ENCODE measurements around the gene CHST2.

DNA sequence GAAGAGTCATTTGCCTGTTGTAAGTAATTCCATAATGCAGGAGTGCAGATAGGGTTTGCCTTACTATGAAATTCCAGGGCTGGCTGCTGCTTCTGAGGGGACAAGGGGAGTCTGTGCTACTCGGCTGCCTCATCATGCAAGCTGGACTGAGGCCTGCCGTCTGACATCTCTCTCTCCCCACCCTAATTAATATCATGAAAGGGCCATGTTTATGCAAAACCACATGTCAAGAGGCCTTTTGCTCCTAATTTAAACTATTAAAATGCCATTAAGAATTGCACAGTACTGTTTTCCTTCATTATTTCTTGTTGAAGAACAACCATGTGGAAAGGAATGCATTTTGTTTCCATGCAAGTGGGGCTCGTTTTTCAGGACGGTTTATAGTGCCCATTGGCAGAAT lies 26.3 kb downstream of the CHST2 start:
- TF ChIP-seq ZBTB21 (CRISPR knock-in tag; IDR thresholded peaks at IDR 0.05; ENCODE audit: borderline replicate concordance) = no peak
- TF ChIP-seq, protein P1, sequence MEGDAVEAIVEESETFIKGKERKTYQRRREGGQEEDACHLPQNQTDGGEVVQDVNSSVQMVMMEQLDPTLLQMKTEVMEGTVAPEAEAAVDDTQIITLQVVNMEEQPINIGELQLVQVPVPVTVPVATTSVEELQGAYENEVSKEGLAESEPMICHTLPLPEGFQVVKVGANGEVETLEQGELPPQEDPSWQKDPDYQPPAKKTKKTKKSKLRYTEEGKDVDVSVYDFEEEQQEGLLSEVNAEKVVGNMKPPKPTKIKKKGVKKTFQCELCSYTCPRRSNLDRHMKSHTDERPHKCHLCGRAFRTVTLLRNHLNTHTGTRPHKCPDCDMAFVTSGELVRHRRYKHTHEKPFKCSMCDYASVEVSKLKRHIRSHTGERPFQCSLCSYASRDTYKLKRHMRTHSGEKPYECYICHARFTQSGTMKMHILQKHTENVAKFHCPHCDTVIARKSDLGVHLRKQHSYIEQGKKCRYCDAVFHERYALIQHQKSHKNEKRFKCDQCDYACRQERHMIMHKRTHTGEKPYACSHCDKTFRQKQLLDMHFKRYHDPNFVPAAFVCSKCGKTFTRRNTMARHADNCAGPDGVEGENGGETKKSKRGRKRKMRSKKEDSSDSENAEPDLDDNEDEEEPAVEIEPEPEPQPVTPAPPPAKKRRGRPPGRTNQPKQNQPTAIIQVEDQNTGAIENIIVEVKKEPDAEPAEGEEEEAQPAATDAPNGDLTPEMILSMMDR (IDR thresholded peaks at IDR 0.05) = no peak
- TF ChIP-seq, protein P2, sequence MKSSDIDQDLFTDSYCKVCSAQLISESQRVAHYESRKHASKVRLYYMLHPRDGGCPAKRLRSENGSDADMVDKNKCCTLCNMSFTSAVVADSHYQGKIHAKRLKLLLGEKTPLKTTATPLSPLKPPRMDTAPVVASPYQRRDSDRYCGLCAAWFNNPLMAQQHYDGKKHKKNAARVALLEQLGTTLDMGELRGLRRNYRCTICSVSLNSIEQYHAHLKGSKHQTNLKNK (CRISPR knock-in tag; IDR thresholded peaks at IDR 0.05) = no peak
- TF ChIP-seq ZNF232 (CRISPR knock-in tag; IDR thresholded peaks at IDR 0.05) = no peak
- TF ChIP-seq ATF1 (CRISPR knock-in tag; IDR thresholded peaks at IDR 0.05) = no peak
- TF ChIP-seq, protein P3, sequence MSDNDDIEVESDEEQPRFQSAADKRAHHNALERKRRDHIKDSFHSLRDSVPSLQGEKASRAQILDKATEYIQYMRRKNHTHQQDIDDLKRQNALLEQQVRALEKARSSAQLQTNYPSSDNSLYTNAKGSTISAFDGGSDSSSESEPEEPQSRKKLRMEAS (CRISPR knock-in tag; IDR thresholded peaks at IDR 0.05) = no peak
- TF ChIP-seq, protein P4, sequence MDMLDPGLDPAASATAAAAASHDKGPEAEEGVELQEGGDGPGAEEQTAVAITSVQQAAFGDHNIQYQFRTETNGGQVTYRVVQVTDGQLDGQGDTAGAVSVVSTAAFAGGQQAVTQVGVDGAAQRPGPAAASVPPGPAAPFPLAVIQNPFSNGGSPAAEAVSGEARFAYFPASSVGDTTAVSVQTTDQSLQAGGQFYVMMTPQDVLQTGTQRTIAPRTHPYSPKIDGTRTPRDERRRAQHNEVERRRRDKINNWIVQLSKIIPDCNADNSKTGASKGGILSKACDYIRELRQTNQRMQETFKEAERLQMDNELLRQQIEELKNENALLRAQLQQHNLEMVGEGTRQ (CRISPR knock-in tag; IDR thresholded peaks at IDR 0.05) = no peak
- no peak for TF ChIP-seq TEAD4 (CRISPR knock-in tag; IDR thresholded peaks at IDR 0.05)
- TF ChIP-seq JUN (CRISPR knock-in tag; IDR thresholded peaks at IDR 0.05) = no peak
- TF ChIP-seq ELF4 (CRISPR knock-in tag; IDR thresholded peaks at IDR 0.05; ENCODE audit: low read depth) = no peak
- no peak for TF ChIP-seq TCF7 (CRISPR knock-in tag; IDR thresholded peaks at IDR 0.05; ENCODE audit: low read depth)
- TF ChIP-seq, protein P5, sequence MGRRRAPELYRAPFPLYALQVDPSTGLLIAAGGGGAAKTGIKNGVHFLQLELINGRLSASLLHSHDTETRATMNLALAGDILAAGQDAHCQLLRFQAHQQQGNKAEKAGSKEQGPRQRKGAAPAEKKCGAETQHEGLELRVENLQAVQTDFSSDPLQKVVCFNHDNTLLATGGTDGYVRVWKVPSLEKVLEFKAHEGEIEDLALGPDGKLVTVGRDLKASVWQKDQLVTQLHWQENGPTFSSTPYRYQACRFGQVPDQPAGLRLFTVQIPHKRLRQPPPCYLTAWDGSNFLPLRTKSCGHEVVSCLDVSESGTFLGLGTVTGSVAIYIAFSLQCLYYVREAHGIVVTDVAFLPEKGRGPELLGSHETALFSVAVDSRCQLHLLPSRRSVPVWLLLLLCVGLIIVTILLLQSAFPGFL (CRISPR knock-in tag; IDR thresholded peaks at IDR 0.05; ENCODE audit: borderline replicate concordance) = no peak
- TF ChIP-seq FOXP1 (CRISPR knock-in tag; IDR thresholded peaks at IDR 0.05; ENCODE audit: borderline replicate concordance) = no peak
- TF ChIP-seq TP53 (CRISPR knock-in tag; IDR thresholded peaks at IDR 0.05) = no peak

Measured in WTC11 (cell line).